A549 (cell line): ENCODE data around the gene TMEM235. TPM values are rescaled to one million over a fixed set of nuclear protein-coding genes. Genes with fewer than 3 reads are reported as not detected.

Experiments used
- ATAC-seq, 2 experiments: fragments of 200-7000 bp in 1 of 2; fragments of >200 bp in 1 of 2; cut with Nextera tagmentation in 1 of 2; cut with Tn5 transposase in 1 of 2; 3 replicates each; pipeline versions ENCODE4 v1.8.0 to v1.9.1; 2018 to 2020; ENCODE audit warnings: mild to moderate bottlenecking in 1 of 2, moderate library complexity in 1 of 2
- CTCF ChIA-PET: fragments of 300-600 bp; sonication (Branson Sonifier 250); formaldehyde crosslinking; extraction: SDS; loops from one replicate; lab custom pipeline; 2021; ENCODE audit warnings: antibody characterized with exemption, inconsistent platforms; lab: Yijun Ruan, JAX
- POLR2A ChIA-PET: fragments of 350-600 bp; formaldehyde crosslinking; extraction: SDS; loops from one replicate; lab custom pipeline; 2021; ENCODE audit warnings: antibody characterized with exemption, inconsistent platforms; lab: Yijun Ruan, JAX
- DNase-seq, 2 experiments: peaks; one replicate each; pipeline versions ENCODE4 v3.0.0 to v3.0.0-alpha.2; 2011 to 2016; ENCODE audit warnings: low read depth in 1 of 2, low spot score in 1 of 2
- FAIRE-seq: peaks from 2 replicates; lab custom pipeline; 2011; peaks lifted over from hg19 to GRCh38; lab: Jason Lieb, UNC
- H3K27ac ChIP-seq, 2 experiments: fragments of >200 bp; sonication (Bioruptor Twin); formaldehyde crosslinking; 3 replicates each; pipeline ENCODE4 v1.5.1; 2016 to 2017
- H3K4me1 ChIP-seq: fragments of >200 bp; sonication (Bioruptor Twin); formaldehyde crosslinking; 3 replicates; pipeline ENCODE4 v1.6.1; 2016
- H3K4me2 ChIP-seq: fragments of >200 bp; sonication (Bioruptor Twin); formaldehyde crosslinking; 3 replicates; pipeline ENCODE4 v1.6.1; 2016
- H3K4me3 ChIP-seq: fragments of >200 bp; sonication (Bioruptor Twin); formaldehyde crosslinking; 3 replicates; pipeline ENCODE4 v1.5.1; 2016
- H3K9me3 ChIP-seq: fragments of >200 bp; sonication (Bioruptor Twin); formaldehyde crosslinking; 3 replicates; pipeline ENCODE4 v1.6.1; 2016
- BHLHE40 ChIP-seq: IDR thresholded peaks from 2 replicates; pipeline ENCODE4 v1.6.1; 2012; ENCODE audit warnings: low read depth, low read length, inconsistent platforms
- CHD4 ChIP-seq: fragments of 200-600 bp; sonication (generic); IDR thresholded peaks from 2 replicates; pipeline ENCODE4 v1.6.1; 2016; ENCODE audit warnings: antibody characterized with exemption, mild to moderate bottlenecking, borderline replicate concordance
- EHF ChIP-seq: fragments of 250-450 bp; sonication (Bioruptor Pico); IDR thresholded peaks from 2 replicates; pipeline ENCODE4 v1.5.0; 2020; ENCODE audit warnings: mild to moderate bottlenecking
- EHMT2 ChIP-seq: fragments of 200-600 bp; sonication (generic); IDR thresholded peaks from 2 replicates; pipeline ENCODE4 v1.6.1; 2016; ENCODE audit warnings: antibody characterized with exemption, low read depth, mild to moderate bottlenecking, moderate library complexity
- GATA3 ChIP-seq: IDR thresholded peaks from 2 replicates; pipeline ENCODE4 v1.6.1; 2012; ENCODE audit warnings: borderline replicate concordance
- HOXA7 ChIP-seq: fragments of 250-450 bp; sonication (Bioruptor Pico); IDR thresholded peaks from 2 replicates; pipeline ENCODE4 v1.5.0; 2020; ENCODE audit warnings: mild to moderate bottlenecking, moderate library complexity
- HOXB13 ChIP-seq: fragments of 250-450 bp; sonication (Bioruptor Pico); IDR thresholded peaks from 2 replicates; pipeline ENCODE4 v1.5.0; 2020; ENCODE audit warnings: low read depth, mild to moderate bottlenecking, moderate library complexity
- JUN ChIP-seq, 2 experiments: fragments of >200 bp; sonication (Bioruptor Twin); formaldehyde crosslinking; IDR thresholded peaks; 2 replicates in 1 of 2; 3 replicates in 1 of 2; pipeline ENCODE4 v1.6.1; 2016 to 2017
- JUNB ChIP-seq: fragments of >200 bp; sonication (Bioruptor Twin); formaldehyde crosslinking; IDR thresholded peaks from 2 replicates; pipeline ENCODE4 v1.6.1; 2016
- KDM5A ChIP-seq: fragments of 200-600 bp; sonication (generic); IDR thresholded peaks from 2 replicates; pipeline ENCODE4 v1.6.1; 2016; ENCODE audit warnings: antibody characterized with exemption, mild to moderate bottlenecking
- MYC ChIP-seq: IDR thresholded peaks from 2 replicates; pipeline ENCODE4 v1.6.1; 2012; ENCODE audit warnings: mild to moderate bottlenecking, inconsistent platforms, low read length, improper control_type of control experiment, borderline replicate concordance
- PHF8 ChIP-seq: fragments of 200-600 bp; sonication (generic); IDR thresholded peaks from 2 replicates; pipeline ENCODE4 v1.6.1; 2016; ENCODE audit warnings: low read depth, mild to moderate bottlenecking, antibody characterized with exemption, moderate library complexity, borderline replicate concordance
- POLR2A ChIP-seq: IDR thresholded peaks from 2 replicates; pipeline ENCODE4 v1.6.1; 2012; ENCODE audit warnings: mild to moderate bottlenecking, low read length
- RARB ChIP-seq: fragments of 250-450 bp; sonication (Bioruptor Pico); IDR thresholded peaks from 2 replicates; pipeline ENCODE4 v1.8.0; 2021; ENCODE audit warnings: mild to moderate bottlenecking, moderate library complexity
- SMC3 ChIP-seq: fragments of >200 bp; sonication (Bioruptor Twin); formaldehyde crosslinking; IDR thresholded peaks from 3 replicates; pipeline ENCODE4 v1.6.1; 2018; ENCODE audit warnings: inconsistent platforms
- ZFP36 ChIP-seq: fragments of 450-650 bp; IDR thresholded peaks from 2 replicates; pipeline ENCODE4 v1.6.1; 2014; ENCODE audit warnings: borderline replicate concordance; ENCODE audit not compliant: partially characterized antibody
- ZSCAN20 ChIP-seq: fragments of 250-450 bp; sonication (Bioruptor Pico); IDR thresholded peaks from 2 replicates; pipeline ENCODE4 v1.8.0; 2022; ENCODE audit warnings: mild to moderate bottlenecking, moderate library complexity
- WGBS: methylation state at CpG from one replicate; pipeline ENCODE4 v1.1.6; 2017; ENCODE audit errors: missing lambda C conversion rate; 5-methylcytosine and 5-hydroxymethylcytosine counted together
- polyA plus RNA-seq, 4 experiments: library from polyadenylated mRNA; depleted of rRNA in 3 of 4; stranded (reverse); fragments of >200 nt; fragmentation: RNase III in 1 of 4; extraction: RNeasy Plus Mini Kit Qiagen cat#74134 plus additional on column Dnase treatment in 1 of 4; gene quantifications; 2 replicates in 3 of 4; 3 replicates in 1 of 4; pipeline ENCODE4 v1.2.3, GENCODE V29; 2011 to 2017
- TF ChIP-seq, protein P1 (sequence below): fragments of >200 bp; sonication (Bioruptor Twin); formaldehyde crosslinking; IDR thresholded peaks from 3 replicates; pipeline ENCODE4 v1.6.1; 2016
- TF ChIP-seq, protein P2 (sequence below): IDR thresholded peaks from 2 replicates; pipeline ENCODE4 v1.6.1; 2012
- TF ChIP-seq, protein P3 (sequence below): fragments of 200-600 bp; sonication (generic); IDR thresholded peaks from 2 replicates; pipeline ENCODE4 v1.6.1; 2016; ENCODE audit warnings: antibody characterized with exemption, mild to moderate bottlenecking, moderate library complexity
- TF ChIP-seq, protein P4 (sequence below): fragments of 450-650 bp; IDR thresholded peaks from 2 replicates; pipeline ENCODE4 v1.6.1; 2014; ENCODE audit warnings: antibody characterized with exemption
- TF ChIP-seq, protein P5 (sequence below): IDR thresholded peaks from 2 replicates; pipeline ENCODE4 v1.6.1; 2012; ENCODE audit warnings: low read depth, borderline replicate concordance
- TF ChIP-seq, protein P6 (sequence below): fragments of 250-450 bp; sonication (Bioruptor Pico); IDR thresholded peaks from 2 replicates; pipeline ENCODE4 v1.5.0; 2020; ENCODE audit warnings: low read depth, mild to moderate bottlenecking, moderate library complexity

TMEM235 gene
- polyA plus RNA-seq, 2 of the 4 experiments (the other 2 are of a cell fraction) = not detected

DNA sequence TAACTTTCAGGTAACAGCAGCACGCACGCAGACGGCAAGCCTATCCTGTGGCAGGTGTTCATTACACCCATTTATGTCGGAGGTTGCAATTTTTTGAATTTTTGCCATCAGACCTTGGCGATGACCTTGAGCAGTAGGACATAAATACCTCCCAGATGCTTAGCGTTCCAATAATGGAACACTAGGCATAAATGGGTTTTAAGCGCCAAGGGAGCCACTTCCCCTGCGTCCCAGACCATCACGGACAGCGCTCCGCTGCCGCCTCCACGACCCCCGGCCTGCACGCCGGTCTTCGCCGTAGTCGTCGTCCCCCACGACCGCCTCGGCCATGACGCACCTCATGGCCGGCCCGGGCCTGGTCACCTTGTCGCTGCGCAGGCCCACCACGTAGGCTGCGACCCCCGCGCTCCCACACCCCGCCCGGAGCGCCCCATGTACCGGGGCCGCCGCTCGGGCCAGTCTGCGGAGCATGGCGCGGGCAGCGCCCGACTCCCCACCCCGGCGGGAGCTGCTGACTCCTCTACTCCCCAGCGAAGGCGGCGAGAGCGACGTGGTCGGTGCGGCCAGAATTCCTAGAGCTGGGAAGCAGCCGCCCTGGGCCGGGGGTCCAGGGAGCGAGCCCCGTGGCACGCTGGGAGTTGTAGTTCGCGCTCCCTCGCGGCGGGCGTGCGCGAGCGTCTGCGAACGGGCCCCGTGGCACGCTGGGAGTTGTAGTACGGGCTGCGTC is 22.7 kb downstream of the TMEM235 start:
- DNase-seq = peak; percentile 87 to 88
- H3K4me3 ChIP-seq = peak overlapping the region; percentile 81
- TF ChIP-seq HOXA7 (CRISPR knock-in tag) (no peak), RARB (CRISPR knock-in tag) (no peak), POLR2A (peak; percentile 38), JUN (IDR thresholded peaks at IDR 0.05) (peak in 1 of 2 experiments; percentile 36; a peak in 1 of 5 replicates), CHD4 (peak; percentile 56; the same call in 1 of the 2 replicates), MYC (peak; percentile 63; the same call in 1 of the 2 replicates), ZSCAN20 (CRISPR knock-in tag) (no peak), PHF8 (peak; percentile 85; the same call in 1 of the 2 replicates)
- TF ChIP-seq, protein P1, sequence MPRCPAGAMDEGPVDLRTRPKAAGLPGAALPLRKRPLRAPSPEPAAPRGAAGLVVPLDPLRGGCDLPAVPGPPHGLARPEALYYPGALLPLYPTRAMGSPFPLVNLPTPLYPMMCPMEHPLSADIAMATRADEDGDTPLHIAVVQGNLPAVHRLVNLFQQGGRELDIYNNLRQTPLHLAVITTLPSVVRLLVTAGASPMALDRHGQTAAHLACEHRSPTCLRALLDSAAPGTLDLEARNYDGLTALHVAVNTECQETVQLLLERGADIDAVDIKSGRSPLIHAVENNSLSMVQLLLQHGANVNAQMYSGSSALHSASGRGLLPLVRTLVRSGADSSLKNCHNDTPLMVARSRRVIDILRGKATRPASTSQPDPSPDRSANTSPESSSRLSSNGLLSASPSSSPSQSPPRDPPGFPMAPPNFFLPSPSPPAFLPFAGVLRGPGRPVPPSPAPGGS = 0 out of 3 replicates have a peak, but pooled peaks have one; percentile 26
- TF ChIP-seq, protein P2, sequence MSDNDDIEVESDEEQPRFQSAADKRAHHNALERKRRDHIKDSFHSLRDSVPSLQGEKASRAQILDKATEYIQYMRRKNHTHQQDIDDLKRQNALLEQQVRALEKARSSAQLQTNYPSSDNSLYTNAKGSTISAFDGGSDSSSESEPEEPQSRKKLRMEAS = peak; percentile 67
- TF ChIP-seq, protein P3, sequence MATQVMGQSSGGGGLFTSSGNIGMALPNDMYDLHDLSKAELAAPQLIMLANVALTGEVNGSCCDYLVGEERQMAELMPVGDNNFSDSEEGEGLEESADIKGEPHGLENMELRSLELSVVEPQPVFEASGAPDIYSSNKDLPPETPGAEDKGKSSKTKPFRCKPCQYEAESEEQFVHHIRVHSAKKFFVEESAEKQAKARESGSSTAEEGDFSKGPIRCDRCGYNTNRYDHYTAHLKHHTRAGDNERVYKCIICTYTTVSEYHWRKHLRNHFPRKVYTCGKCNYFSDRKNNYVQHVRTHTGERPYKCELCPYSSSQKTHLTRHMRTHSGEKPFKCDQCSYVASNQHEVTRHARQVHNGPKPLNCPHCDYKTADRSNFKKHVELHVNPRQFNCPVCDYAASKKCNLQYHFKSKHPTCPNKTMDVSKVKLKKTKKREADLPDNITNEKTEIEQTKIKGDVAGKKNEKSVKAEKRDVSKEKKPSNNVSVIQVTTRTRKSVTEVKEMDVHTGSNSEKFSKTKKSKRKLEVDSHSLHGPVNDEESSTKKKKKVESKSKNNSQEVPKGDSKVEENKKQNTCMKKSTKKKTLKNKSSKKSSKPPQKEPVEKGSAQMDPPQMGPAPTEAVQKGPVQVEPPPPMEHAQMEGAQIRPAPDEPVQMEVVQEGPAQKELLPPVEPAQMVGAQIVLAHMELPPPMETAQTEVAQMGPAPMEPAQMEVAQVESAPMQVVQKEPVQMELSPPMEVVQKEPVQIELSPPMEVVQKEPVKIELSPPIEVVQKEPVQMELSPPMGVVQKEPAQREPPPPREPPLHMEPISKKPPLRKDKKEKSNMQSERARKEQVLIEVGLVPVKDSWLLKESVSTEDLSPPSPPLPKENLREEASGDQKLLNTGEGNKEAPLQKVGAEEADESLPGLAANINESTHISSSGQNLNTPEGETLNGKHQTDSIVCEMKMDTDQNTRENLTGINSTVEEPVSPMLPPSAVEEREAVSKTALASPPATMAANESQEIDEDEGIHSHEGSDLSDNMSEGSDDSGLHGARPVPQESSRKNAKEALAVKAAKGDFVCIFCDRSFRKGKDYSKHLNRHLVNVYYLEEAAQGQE = no peak
- TF ChIP-seq, protein P4, sequence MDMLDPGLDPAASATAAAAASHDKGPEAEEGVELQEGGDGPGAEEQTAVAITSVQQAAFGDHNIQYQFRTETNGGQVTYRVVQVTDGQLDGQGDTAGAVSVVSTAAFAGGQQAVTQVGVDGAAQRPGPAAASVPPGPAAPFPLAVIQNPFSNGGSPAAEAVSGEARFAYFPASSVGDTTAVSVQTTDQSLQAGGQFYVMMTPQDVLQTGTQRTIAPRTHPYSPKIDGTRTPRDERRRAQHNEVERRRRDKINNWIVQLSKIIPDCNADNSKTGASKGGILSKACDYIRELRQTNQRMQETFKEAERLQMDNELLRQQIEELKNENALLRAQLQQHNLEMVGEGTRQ = no peak
- TF ChIP-seq, protein P5, sequence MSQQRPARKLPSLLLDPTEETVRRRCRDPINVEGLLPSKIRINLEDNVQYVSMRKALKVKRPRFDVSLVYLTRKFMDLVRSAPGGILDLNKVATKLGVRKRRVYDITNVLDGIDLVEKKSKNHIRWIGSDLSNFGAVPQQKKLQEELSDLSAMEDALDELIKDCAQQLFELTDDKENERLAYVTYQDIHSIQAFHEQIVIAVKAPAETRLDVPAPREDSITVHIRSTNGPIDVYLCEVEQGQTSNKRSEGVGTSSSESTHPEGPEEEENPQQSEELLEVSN = 0 out of 2 replicates have a peak, but pooled peaks have one; percentile 42
- H3K4me2 ChIP-seq = peak overlapping the region; percentile 92
- 19% methylated on average over 41 of the region's 73 CpGs for WGBS
- peak overlapping the region; percentile 88 to 92 for H3K27ac ChIP-seq
- POLR2A ChIA-PET = interaction anchor here (1.1 kb wide), 1 partner anchor 105 kb away, joined by 4 read pairs; no protein-coding TSS in a partner anchor
- peak; percentile 67 to 83 for ATAC-seq
- H3K9me3 ChIP-seq = no peaks in the 10 kb centered on the region
- FAIRE-seq = no peak
- CTCF ChIA-PET = interaction anchor here (1.0 to 11.6 kb wide), 6 partner anchors 9 to 168 kb away, joined by 3 to 190 read pairs (median 12); partner anchors contain the start of gene BIRC5
- peaks cover 13% of the 10 kb centered on the region for H3K4me1 ChIP-seq

DNA sequence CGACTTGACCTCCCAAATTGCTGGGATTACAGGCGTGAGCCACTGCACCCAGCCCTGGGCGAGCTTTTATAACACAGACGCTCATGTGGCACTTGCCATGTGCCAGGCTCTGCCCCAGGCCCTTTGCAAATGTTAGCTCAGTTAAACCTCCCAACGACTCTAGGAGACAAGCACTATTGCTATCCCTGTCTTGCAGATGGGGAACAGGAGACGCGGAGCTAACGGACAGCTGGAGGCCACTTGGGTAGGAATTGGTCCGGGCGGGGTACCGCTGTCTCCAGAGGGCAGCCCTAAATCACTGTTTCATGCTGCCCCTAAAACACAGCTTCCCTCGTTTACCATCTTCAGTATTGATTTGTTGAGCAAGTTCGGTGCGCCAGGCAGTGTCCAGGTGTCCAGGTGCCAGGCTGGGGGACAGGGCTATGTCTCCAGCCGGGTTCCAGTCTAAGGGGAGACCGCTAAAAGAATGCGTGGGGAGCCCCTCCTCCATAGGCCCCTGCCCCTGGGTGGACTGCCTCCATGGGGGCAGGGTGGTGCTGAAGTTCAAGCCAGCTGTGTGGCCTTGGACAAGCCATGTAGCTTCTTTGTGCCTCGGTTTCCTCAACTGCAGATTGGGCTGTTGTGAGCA is 23.7 kb downstream of the TMEM235 start:
- DNase-seq (no peak), ATAC-seq (no peak), FAIRE-seq (no peak)
- CTCF ChIA-PET = interaction anchor here (0.6 to 11.6 kb wide), 12 partner anchors 10 to 786 kb away, joined by 3 to 190 read pairs (median 6); partner anchors contain the start of gene BIRC5
- Histone ChIP-seq H3K4me3 (no peak overlapping the region), H3K4me1 (peaks cover 13% of the 10 kb centered on the region), H3K27ac (no peak overlapping the region), H3K4me2 (no peak overlapping the region), H3K9me3 (no peaks in the 10 kb centered on the region)
- POLR2A ChIA-PET = interaction anchor here (1.1 kb wide), 1 partner anchor 104 kb away, joined by 4 read pairs; no protein-coding TSS in a partner anchor
- WGBS = 80% methylated on average over 18 of the region's 18 CpGs
- TF ChIP-seq BHLHE40 (no peak), EHMT2 (no peak), ZFP36 (no peak), KDM5A (no peak), GATA3 (no peak), JUNB (no peak), MYC (no peak), SMC3 (no peak), EHF (CRISPR knock-in tag) (no peak), HOXB13 (CRISPR knock-in tag) (no peak)
- TF ChIP-seq, protein P3 = no peak
- TF ChIP-seq, protein P6, sequence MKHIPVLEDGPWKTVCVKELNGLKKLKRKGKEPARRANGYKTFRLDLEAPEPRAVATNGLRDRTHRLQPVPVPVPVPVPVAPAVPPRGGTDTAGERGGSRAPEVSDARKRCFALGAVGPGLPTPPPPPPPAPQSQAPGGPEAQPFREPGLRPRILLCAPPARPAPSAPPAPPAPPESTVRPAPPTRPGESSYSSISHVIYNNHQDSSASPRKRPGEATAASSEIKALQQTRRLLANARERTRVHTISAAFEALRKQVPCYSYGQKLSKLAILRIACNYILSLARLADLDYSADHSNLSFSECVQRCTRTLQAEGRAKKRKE (CRISPR knock-in tag) = no peak
